AG10803 (cell line): ENCODE results near the gene ZNF407.

Experiments
- DNase-seq: peaks from one replicate; pipeline ENCODE4 v3.0.0; 2010; ENCODE audit warnings: low read depth
- H3K4me3 ChIP-seq: 2 replicates; pipeline ENCODE4 v1.5.1; 2011; ENCODE audit warnings: mild to moderate bottlenecking, low read length, control low read depth
- CTCF ChIP-seq: conservative IDR thresholded peaks from 2 replicates; pipeline ENCODE4 v1.5.1; 2011; ENCODE audit warnings: mild to moderate bottlenecking, low read length, control low read depth, inconsistent platforms

The ZNF407 gene

GRCh38 chr18:75034937-75035336 is 437.3 kb downstream of the ZNF407 start:
- DNase-seq: no peak
- TF ChIP-seq CTCF: no peak
- no peak overlapping the region for H3K4me3 ChIP-seq

- TF ChIP-seq CTCF: no peak
- H3K4me3 ChIP-seq: no peak overlapping the region
- DNase-seq: no peak
These were observed 438.3 kb downstream of the ZNF407 start for GRCh38 chr18:75035928-75036327.

- no peak for TF ChIP-seq CTCF
- no peak overlapping the region for H3K4me3 ChIP-seq
- peak; percentile 2 for DNase-seq
These were observed 439.4 kb downstream of the ZNF407 start for GRCh38 chr18:75036917-75037688.

- no peak overlapping the region for H3K4me3 ChIP-seq
- no peak for TF ChIP-seq CTCF
- DNase-seq: no peak
These were observed 440.0 kb downstream of the ZNF407 start for GRCh38 chr18:75037689-75037955.

- TF ChIP-seq CTCF: peak; percentile 54
- DNase-seq: peak; percentile 13
- no peak overlapping the region for H3K4me3 ChIP-seq
These were observed 443.9 kb downstream of the ZNF407 start for GRCh38 chr18:75041586-75041985.

GRCh38 chr18:75043478-75043877 is 445.8 kb downstream of the ZNF407 start:
- no peak for DNase-seq
- no peak for TF ChIP-seq CTCF
- H3K4me3 ChIP-seq: no peak overlapping the region

GRCh38 chr18:75044296-75044695 is 446.6 kb downstream of the ZNF407 start:
- DNase-seq: no peak
- H3K4me3 ChIP-seq: no peak overlapping the region
- TF ChIP-seq CTCF: no peak
